Cardiac muscle cell (in vitro differentiated cells and primary cell): ENCODE data around the gene SMIM26. TPM values are rescaled to one million over a fixed set of nuclear protein-coding genes. Genes with fewer than 3 reads are reported as not detected.

Experiments used
- DNase-seq, 2 donors: peaks; one replicate each; pipeline versions ENCODE4 v3.0.0 to v3.0.0-alpha.2; 2010 to 2017; ENCODE audit warnings: low read depth in 1 of 2, low spot score in 1 of 2
- H3K27ac ChIP-seq: fragments of 200-600 bp; sonication (generic); 2 replicates; pipeline ENCODE4 v1.5.1; 2016
- H3K27me3 ChIP-seq: fragments of 200-600 bp; sonication (generic); 2 replicates; pipeline ENCODE4 v1.6.0; 2016; ENCODE audit warnings: control low read depth
- H3K36me3 ChIP-seq: fragments of 200-600 bp; sonication (generic); 2 replicates; pipeline ENCODE4 v1.5.1; 2016; ENCODE audit warnings: control low read depth
- H3K4me1 ChIP-seq: fragments of 200-600 bp; sonication (generic); 2 replicates; pipeline ENCODE4 v1.8.1; 2017; ENCODE audit warnings: low read depth, mild to moderate bottlenecking, mixed run types
- H3K4me3 ChIP-seq: fragments of 200-600 bp; sonication (generic); 2 replicates; pipeline ENCODE4 v1.5.1; 2016; ENCODE audit warnings: mild to moderate bottlenecking
- H3K9me3 ChIP-seq: fragments of 200-600 bp; sonication (generic); 2 replicates; pipeline ENCODE4 v1.5.1; 2017; ENCODE audit warnings: low read depth, mild to moderate bottlenecking, control low read depth
- CTCF ChIP-seq: IDR thresholded peaks from 2 replicates; pipeline ENCODE4 v1.5.1; 2012; ENCODE audit warnings: low read depth, mild to moderate bottlenecking, low read length
- polyA plus RNA-seq: library from polyadenylated mRNA; unstranded; fragments of >200 nt; fragmentation: Nextera tagmentation; extraction: Ambion mirVana; gene quantifications from 2 replicates; pipeline ENCODE4 v1.2.1, GENCODE V29; 2016
- total RNA-seq: library from RNA; depleted of rRNA; stranded (reverse); fragments of >200 nt; gene quantifications from 2 replicates; pipeline ENCODE4 v1.2.3, GENCODE V29; 2016

SMIM26 gene
- total and polyA plus RNA-seq, 2 experiments from 2014 or later = 152 to 167 TPM

GRCh38 chr20:18527836-18528235 lies 39.4 kb upstream of the SMIM26 start:
- H3K36me3 ChIP-seq = peaks cover 53% of the 10 kb centered on the region
- no peaks in the 10 kb centered on the region for H3K4me1 ChIP-seq
- no peaks in the 10 kb centered on the region for H3K27me3 ChIP-seq
- H3K27ac ChIP-seq = no peak overlapping the region
- DNase-seq = no peak
- TF ChIP-seq CTCF = no peak
- H3K4me3 ChIP-seq = no peak overlapping the region
- H3K9me3 ChIP-seq = no peaks in the 10 kb centered on the region

- Histone ChIP-seq H3K4me3 (no peak overlapping the region), H3K36me3 (peaks cover 65% of the 10 kb centered on the region), H3K9me3 (no peaks in the 10 kb centered on the region), H3K27ac (no peak overlapping the region), H3K4me1 (no peaks in the 10 kb centered on the region), H3K27me3 (no peaks in the 10 kb centered on the region)
- no peak for DNase-seq
- TF ChIP-seq CTCF = no peak
These were observed 38.2 kb upstream of the SMIM26 start for GRCh38 chr20:18529041-18529440.

- no peak for DNase-seq
- Histone ChIP-seq H3K4me3 (no peak overlapping the region), H3K9me3 (no peaks in the 10 kb centered on the region), H3K4me1 (no peaks in the 10 kb centered on the region), H3K27ac (no peak overlapping the region), H3K36me3 (peaks cover 51% of the 10 kb centered on the region), H3K27me3 (no peaks in the 10 kb centered on the region)
- no peak for TF ChIP-seq CTCF
These were observed 34.6 kb upstream of the SMIM26 start for GRCh38 chr20:18532626-18533025.

GRCh38 chr20:18533491-18533890 lies 33.7 kb upstream of the SMIM26 start:
- no peak overlapping the region for H3K27ac ChIP-seq
- H3K4me1 ChIP-seq = no peaks in the 10 kb centered on the region
- no peak for TF ChIP-seq CTCF
- no peak overlapping the region for H3K4me3 ChIP-seq
- no peaks in the 10 kb centered on the region for H3K27me3 ChIP-seq
- peaks cover 47% of the 10 kb centered on the region for H3K36me3 ChIP-seq
- no peak for DNase-seq
- no peaks in the 10 kb centered on the region for H3K9me3 ChIP-seq

GRCh38 chr20:18533978-18534644 lies 33.1 kb upstream of the SMIM26 start:
- Histone ChIP-seq H3K9me3 (no peaks in the 10 kb centered on the region), H3K27ac (no peak overlapping the region), H3K36me3 (peaks cover 47% of the 10 kb centered on the region), H3K27me3 (no peaks in the 10 kb centered on the region), H3K4me3 (no peak overlapping the region), H3K4me1 (no peaks in the 10 kb centered on the region)
- DNase-seq = no peak
- no peak for TF ChIP-seq CTCF
